GM12801 (cell line): ENCODE data around the gene C14orf180.

ENCODE experiments used
- CTCF ChIP-seq: IDR thresholded peaks from one replicate; pipeline ENCODE4 v1.5.1; 2011; ENCODE audit warnings: control low read depth; ENCODE audit not compliant: insufficient read length; ENCODE audit errors: extremely low read depth

Gene C14orf180

GRCh38 chr14:104603711-104604401 lies 24.3 kb downstream of the C14orf180 start:
- no peak for TF ChIP-seq CTCF

DNA sequence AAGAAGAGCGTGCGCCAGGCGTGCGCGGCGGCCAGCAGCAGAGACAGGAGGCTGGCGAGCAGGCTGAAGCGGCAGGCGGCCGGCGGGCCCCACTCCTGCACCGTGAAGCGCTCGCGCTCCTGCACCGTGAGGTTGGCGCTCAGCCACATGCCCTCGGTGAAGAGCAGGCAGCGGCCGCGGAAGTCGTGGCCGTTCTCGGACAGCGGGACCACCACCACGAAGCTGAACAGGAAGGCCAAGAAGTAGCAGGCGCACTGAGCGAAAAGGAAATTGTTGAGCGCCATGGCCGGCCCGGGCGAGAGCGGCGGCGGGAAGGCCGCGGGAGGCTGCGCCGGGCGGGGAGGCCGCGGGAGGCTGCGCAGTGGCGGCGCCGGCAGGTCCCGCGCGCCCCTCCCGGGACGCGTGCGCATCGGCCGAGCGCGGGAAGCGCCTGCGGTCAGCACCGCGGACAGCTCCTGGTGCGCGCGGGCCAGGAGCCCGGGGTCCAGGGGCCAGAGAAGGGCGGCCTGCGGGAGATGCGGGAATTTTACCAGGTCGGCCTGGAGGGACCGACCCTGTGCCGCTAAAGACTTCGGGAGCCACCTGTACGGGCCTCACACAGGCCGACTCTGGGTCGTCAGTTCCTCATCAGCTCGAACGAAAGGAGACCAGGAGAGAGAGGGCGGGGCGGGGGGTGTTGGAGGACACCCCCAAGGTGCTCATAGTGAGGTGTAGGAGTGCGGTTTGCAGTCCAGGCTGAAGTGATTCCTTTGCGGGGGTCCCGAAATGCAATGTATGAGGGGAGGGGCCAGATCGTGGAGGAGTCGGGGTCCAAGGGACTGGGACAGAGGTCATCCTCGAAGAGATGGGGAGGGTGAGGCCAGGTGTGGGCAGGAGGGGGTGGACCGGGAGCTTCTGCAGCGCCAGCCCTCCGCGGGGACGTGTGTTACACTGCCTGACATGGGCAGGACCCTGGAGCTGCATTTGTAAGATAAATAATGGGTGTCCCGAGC lies 25.2 kb downstream of the C14orf180 start, which contains the start of gene TMEM179:
Gene TMEM179 (minus strand): TSS at position 315 of the 992 bp plus-strand sequence. CDS start 31 bp downstream, at position 284.
- TF ChIP-seq CTCF, result no peak

DNA sequence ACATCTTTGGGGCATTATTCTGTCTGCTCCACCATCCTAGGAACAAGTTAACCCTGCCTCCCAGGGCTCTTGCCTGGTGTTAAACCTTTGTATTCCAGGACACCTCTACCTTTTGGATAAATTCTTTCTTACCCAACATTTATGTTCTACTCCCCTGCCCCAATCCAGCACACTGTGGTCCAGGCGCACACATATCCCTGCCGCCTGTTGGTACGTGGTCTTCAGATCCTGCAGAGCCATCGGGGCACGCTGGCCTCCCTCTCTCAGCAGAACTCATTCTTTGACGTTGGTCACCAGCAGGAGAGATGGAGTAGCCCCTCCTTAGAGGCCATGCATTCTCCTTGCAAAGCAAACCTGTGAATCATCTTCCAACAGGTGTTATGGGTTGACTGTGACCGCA lies 30.1 kb downstream of the C14orf180 start:
- no peak for TF ChIP-seq CTCF

DNA sequence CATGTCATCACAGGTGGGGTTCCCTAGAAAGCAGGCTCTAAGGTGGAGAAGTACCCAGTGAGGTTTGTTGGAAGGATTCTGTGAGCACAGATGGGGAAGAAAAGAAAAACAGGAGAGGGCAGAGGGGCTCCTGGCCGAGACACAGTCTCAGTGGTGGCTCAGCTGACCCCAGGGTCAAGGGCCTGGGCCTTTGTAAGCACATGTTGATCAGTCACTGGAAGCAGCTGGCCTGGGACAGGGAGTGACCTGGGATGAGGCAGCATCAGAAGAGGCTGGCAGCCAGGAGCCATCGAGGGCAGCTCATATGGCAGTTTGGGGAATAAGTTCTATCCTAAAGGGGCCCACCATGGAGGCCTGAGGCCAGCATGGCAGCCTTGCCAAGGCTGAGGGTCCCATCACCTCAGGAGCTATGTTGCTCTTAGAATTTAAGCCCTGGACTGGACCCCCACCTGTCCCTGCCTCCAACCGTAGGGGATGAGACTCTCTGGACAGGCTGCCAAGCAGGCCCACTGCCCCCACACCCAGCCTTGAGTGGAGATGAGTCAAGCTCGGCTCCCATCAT lies 31.3 kb downstream of the C14orf180 start:
- no peak for TF ChIP-seq CTCF

DNA sequence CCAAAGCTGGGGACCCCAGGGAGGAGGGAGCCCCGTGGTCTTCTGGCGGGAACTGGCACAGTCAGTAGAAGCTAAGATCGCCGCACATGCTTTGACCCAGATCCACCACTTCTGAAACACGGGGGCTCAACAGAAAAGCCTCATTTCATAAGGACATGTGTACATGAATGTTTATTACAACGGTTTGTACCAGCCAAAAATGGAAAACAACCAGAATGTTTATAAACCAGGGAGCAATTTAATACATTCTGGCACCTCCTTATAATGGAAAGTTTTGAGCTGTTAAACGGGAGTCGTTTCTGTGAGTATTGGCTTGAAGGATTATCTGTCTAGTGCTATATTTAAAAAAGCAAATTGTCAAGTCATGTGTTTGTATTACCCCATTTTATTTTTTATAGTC lies 32.3 kb downstream of the C14orf180 start:
- TF ChIP-seq CTCF, result no peak

DNA sequence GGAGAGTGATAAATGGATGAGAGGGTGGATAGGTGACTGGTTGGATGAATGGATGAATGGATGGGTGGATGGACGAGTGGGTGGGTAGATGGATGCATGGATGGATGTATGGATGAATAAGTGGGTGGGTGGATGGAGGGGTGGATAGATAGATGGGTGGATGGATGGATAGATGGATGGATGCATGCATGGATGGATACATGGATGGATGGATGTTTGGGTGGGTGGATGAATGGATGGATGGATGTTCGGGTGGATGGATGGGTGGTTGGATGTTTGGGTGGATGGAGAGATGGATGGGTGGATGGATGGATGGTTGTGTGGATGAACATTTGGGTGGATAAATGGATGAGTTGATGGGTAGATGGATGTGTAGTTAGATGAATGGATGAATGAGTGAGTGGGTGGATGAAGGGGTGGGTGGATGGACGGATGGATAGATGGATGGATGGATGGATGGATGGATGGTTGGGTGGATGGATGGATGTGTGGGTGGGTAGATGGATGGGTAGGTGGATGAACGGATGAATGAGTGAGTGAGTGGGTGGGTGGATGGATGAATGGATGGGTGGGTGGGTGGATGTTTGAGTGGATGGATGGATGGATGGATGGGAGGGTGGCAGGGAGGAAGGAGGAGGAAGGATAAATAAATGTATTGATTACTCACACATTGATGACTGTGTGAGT lies 34.7 kb downstream of the C14orf180 start:
- TF ChIP-seq CTCF, result no peak
